GM06990 (cell line): Measurements from ENCODE around the gene FAM107B.

ENCODE experiments used
- DNase-seq: peaks from one replicate; pipeline ENCODE4 v3.0.0-alpha.2; 2011; ENCODE audit not compliant: insufficient read length; ENCODE audit errors: extremely low read depth
- H3K27me3 ChIP-seq: replicated peaks from 2 replicates; pipeline ENCODE4 v1.6.0; 2011; ENCODE audit warnings: low read length; ENCODE audit not compliant: control insufficient read depth, insufficient read depth
- H3K36me3 ChIP-seq: 2 replicates; pipeline ENCODE4 v1.5.1; 2011; ENCODE audit warnings: low read length; ENCODE audit not compliant: control insufficient read depth, insufficient read depth
- H3K4me3 ChIP-seq: replicated peaks from 2 replicates; pipeline ENCODE4 v1.5.1; 2011; ENCODE audit warnings: low read depth, mild to moderate bottlenecking, control low read depth, low read length
- CTCF ChIP-seq: IDR thresholded peaks from 2 replicates; pipeline ENCODE4 v1.5.1; 2011; ENCODE audit warnings: low read length, control low read depth, mild to moderate bottlenecking, inconsistent platforms; ENCODE audit not compliant: insufficient read depth, poor library complexity, severe bottlenecking

FAM107B gene

DNA sequence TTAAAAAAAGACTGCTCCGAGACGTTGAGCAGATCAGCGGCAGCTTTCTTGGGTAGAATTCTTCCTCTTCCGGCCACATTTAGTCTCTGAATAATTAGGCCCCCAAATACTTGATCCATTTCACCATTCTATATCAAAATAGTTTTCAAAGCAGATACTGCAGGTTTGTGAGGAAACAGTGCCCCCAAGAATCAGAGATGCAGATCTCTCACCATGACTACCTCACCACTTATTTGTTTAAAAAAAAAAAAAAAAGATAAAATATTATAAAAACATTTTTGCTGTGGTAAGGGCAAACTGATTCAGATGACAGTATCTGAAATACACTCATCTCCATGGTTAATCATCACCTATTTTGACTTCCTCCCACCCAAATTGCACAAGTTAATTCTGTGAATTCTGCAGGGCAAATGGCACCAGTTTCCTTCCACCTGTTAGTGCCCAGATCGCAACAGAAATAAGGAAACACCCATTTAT, 210.4 kb downstream of the FAM107B start:
- Histone ChIP-seq H3K4me3 (peak overlapping the region; percentile 24), H3K27me3 (no peaks in the 10 kb centered on the region), H3K36me3 (peaks cover 1% of the 10 kb centered on the region; the same call in 1 of the 2 replicates)
- no peak for DNase-seq
- no peak for TF ChIP-seq CTCF

GRCh38 chr10:14563359-14563940, 211.2 kb downstream of the FAM107B start:
- H3K36me3 ChIP-seq = peaks cover 1% of the 10 kb centered on the region; the same call in 1 of the 2 replicates
- no peaks in the 10 kb centered on the region for H3K27me3 ChIP-seq
- TF ChIP-seq CTCF = no peak
- peak overlapping the region; percentile 14; the same call in 1 of the 2 replicates for H3K4me3 ChIP-seq
- DNase-seq = no peak

DNA sequence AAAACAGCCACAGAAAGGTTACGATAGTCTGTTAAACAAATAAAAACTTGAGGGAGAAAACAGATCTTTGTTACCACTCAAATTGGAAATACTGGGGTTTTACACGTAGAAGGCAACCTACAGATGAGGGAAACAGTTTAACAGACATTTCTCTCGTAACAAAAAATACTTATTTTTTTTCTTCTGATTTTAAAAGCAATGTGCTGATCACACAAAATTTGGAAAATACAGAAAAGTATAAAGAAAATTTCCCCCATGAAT, 211.7 kb downstream of the FAM107B start:
- no peak overlapping the region for H3K4me3 ChIP-seq
- no peaks in the 10 kb centered on the region for H3K27me3 ChIP-seq
- no peak for TF ChIP-seq CTCF
- no peak for DNase-seq
- H3K36me3 ChIP-seq = peaks cover 1% of the 10 kb centered on the region; the same call in 1 of the 2 replicates

- Histone ChIP-seq H3K4me3 (no peak overlapping the region), H3K36me3 (peaks cover 1% of the 10 kb centered on the region; the same call in 1 of the 2 replicates), H3K27me3 (no peaks in the 10 kb centered on the region)
- no peak for TF ChIP-seq CTCF
- no peak for DNase-seq
Observed at GRCh38 chr10:14562218-14563075, 212.2 kb downstream of the FAM107B start.

- no peak for TF ChIP-seq CTCF
- Histone ChIP-seq H3K36me3 (no peaks in the 10 kb centered on the region), H3K27me3 (no peaks in the 10 kb centered on the region), H3K4me3 (no peak overlapping the region)
- no peak for DNase-seq
Observed at GRCh38 chr10:14560791-14561765, 213.6 kb downstream of the FAM107B start.
